Sigmoid colon (tissue), 4 donors: ENCODE data around the gene KCNT1.

ENCODE experiments used
- EP300 ChIP-seq, 4 donors: sonication (generic); formaldehyde crosslinking; IDR thresholded peaks; one replicate each; pipeline ENCODE4 v1.6.1; 2017; ENCODE audit warnings: antibody characterized with exemption in 4 of 4
- POLR2A ChIP-seq, 2 donors: fragments of 450-650 bp; IDR thresholded peaks; one replicate each; pipeline ENCODE4 v1.6.1; 2016; ENCODE audit warnings: antibody characterized with exemption in 2 of 2, mild to moderate bottlenecking in 2 of 2, moderate library complexity in 2 of 2
- POLR2AphosphoS5 ChIP-seq, 4 donors: sonication (generic); formaldehyde crosslinking; IDR thresholded peaks; one replicate each; pipeline ENCODE4 v1.6.1; 2017; ENCODE audit warnings: antibody characterized with exemption in 4 of 4
- TF ChIP-seq, protein P1 (sequence below), 4 experiments: fragments of 450-650 bp in 3 of 4; fragments of 200-600 bp in 1 of 4; IDR thresholded peaks; one replicate each; pipeline ENCODE4 v1.5.1; 2016 to 2019; ENCODE audit warnings: antibody characterized with exemption in 4 of 4, mild to moderate bottlenecking in 3 of 4, moderate library complexity in 2 of 4

DNA sequence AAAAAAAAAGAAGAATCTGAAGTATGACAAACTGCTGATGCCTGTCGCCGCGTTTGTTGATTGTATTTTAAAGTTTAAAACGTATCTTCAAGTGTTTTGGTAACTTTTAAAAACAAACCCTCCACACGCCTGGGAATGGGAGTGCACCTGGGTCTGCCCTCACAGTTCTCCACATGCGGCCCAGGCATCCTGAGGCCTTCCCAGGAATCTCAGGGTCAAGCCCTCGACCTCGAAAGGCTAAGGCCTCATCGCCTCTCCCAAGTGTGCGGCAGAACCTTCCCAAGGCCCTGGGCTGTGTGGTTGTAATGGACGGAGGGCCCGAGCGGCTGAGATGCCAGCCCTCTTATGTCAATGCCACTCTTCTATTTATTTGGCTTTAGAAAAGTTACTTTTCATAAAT lies 111.0 kb downstream of the KCNT1 start:
- TF ChIP-seq, protein P1, sequence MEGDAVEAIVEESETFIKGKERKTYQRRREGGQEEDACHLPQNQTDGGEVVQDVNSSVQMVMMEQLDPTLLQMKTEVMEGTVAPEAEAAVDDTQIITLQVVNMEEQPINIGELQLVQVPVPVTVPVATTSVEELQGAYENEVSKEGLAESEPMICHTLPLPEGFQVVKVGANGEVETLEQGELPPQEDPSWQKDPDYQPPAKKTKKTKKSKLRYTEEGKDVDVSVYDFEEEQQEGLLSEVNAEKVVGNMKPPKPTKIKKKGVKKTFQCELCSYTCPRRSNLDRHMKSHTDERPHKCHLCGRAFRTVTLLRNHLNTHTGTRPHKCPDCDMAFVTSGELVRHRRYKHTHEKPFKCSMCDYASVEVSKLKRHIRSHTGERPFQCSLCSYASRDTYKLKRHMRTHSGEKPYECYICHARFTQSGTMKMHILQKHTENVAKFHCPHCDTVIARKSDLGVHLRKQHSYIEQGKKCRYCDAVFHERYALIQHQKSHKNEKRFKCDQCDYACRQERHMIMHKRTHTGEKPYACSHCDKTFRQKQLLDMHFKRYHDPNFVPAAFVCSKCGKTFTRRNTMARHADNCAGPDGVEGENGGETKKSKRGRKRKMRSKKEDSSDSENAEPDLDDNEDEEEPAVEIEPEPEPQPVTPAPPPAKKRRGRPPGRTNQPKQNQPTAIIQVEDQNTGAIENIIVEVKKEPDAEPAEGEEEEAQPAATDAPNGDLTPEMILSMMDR (IDR thresholded peaks at IDR 0.05), result no peak
- no peak for TF ChIP-seq POLR2A (IDR thresholded peaks at IDR 0.05)
- no peak for TF ChIP-seq EP300 (IDR thresholded peaks at IDR 0.05)
- no peak for TF ChIP-seq POLR2AphosphoS5 (IDR thresholded peaks at IDR 0.05)
